IPS-18c (cell line): ENCODE data around the gene GLT8D1.
"Not testable (repeated sequence)": the region's sequence is repeated elsewhere in the genome, so short reads cannot be mapped to it uniquely, and the experiment has no call there.

Source experiments
- H3K4me3 ChIP-seq: 2 replicates; pipeline ENCODE4 v1.7.0; 2013; ENCODE audit warnings: low read depth, mild to moderate bottlenecking, low read length, moderate library complexity; ENCODE audit not compliant: insufficient read depth
- H3K9me3 ChIP-seq: one replicate; pipeline ENCODE4 v1.6.1; 2013; ENCODE audit warnings: mild to moderate bottlenecking, low read length, moderate library complexity; ENCODE audit not compliant: control insufficient read depth, insufficient read depth

The GLT8D1 gene

GRCh38 chr3:52705688-52706686 is at the start of gene GLT8D1, which contains the start of gene SPCS1:
TSS of gene GLT8D1 (minus strand) at chr3:52705791. CDS start at chr3:52700460, 5,331 bp downstream.
TSS of gene SPCS1 (plus strand) at chr3:52706106. CDS start at chr3:52706247, 141 bp downstream.
- no peaks in the 10 kb centered on the region for H3K9me3 ChIP-seq
- peak within 1 kb of the TSS; percentile 98 for H3K4me3 ChIP-seq

- H3K9me3 ChIP-seq, result no peaks in the 10 kb centered on the region
- no peak overlapping the region for H3K4me3 ChIP-seq
These were observed 48.8 kb upstream of the GLT8D1 start for GRCh38 chr3:52754373-52754772.

GRCh38 chr3:52752045-52752660 is 46.6 kb upstream of the GLT8D1 start:
- H3K9me3 ChIP-seq, result no peaks in the 10 kb centered on the region
- no peak overlapping the region for H3K4me3 ChIP-seq

- H3K9me3 ChIP-seq, result no peaks in the 10 kb centered on the region
- H3K4me3 ChIP-seq, result no peak overlapping the region
These were observed 38.1 kb upstream of the GLT8D1 start for GRCh38 chr3:52743721-52744120.

GRCh38 chr3:52743152-52743551 is 37.6 kb upstream of the GLT8D1 start:
- Histone ChIP-seq H3K9me3 (no peaks in the 10 kb centered on the region), H3K4me3 (no peak overlapping the region)

GRCh38 chr3:52742418-52743041 is 36.9 kb upstream of the GLT8D1 start:
- Histone ChIP-seq H3K4me3 (no peak overlapping the region), H3K9me3 (no peaks in the 10 kb centered on the region)

- no peaks in the 10 kb centered on the region for H3K9me3 ChIP-seq
- H3K4me3 ChIP-seq, result no peak overlapping the region
These were observed 34.1 kb upstream of the GLT8D1 start for GRCh38 chr3:52739730-52740129.

GRCh38 chr3:52733256-52733891 is 27.8 kb upstream of the GLT8D1 start:
- no peaks in the 10 kb centered on the region for H3K9me3 ChIP-seq
- no peak overlapping the region for H3K4me3 ChIP-seq

GRCh38 chr3:52731590-52731989 is 26.0 kb upstream of the GLT8D1 start:
- H3K4me3 ChIP-seq, result no peak overlapping the region
- H3K9me3 ChIP-seq, result peaks cover 2% of the 10 kb centered on the region

- peaks cover 2% of the 10 kb centered on the region for H3K9me3 ChIP-seq
These were observed 25.1 kb upstream of the GLT8D1 start for GRCh38 chr3:52730681-52731080.

GRCh38 chr3:52728753-52729152 is 23.2 kb upstream of the GLT8D1 start:
- H3K4me3 ChIP-seq, H3K9me3 ChIP-seq: not testable (repeated sequence)

More at GRCh38 chr3:52730681-52731080, 25.1 kb upstream of the GLT8D1 start:
- H3K4me3 ChIP-seq, result no peak overlapping the region

- Histone ChIP-seq H3K9me3 (peaks cover 2% of the 10 kb centered on the region), H3K4me3 (no peak overlapping the region)
These were observed 18.9 kb upstream of the GLT8D1 start for GRCh38 chr3:52724511-52724910.

GRCh38 chr3:52723935-52724334 is 18.3 kb upstream of the GLT8D1 start:
- peaks cover 2% of the 10 kb centered on the region for H3K9me3 ChIP-seq
- H3K4me3 ChIP-seq, result no peak overlapping the region

- no peak overlapping the region for H3K4me3 ChIP-seq
- no peaks in the 10 kb centered on the region for H3K9me3 ChIP-seq
These were observed 16.9 kb upstream of the GLT8D1 start for GRCh38 chr3:52722491-52722890.

- H3K4me3 ChIP-seq, result no peak overlapping the region
- H3K9me3 ChIP-seq, result no peaks in the 10 kb centered on the region
These were observed 16.1 kb upstream of the GLT8D1 start for GRCh38 chr3:52721730-52722008.

GRCh38 chr3:52721002-52721729 is 15.6 kb upstream of the GLT8D1 start:
- no peaks in the 10 kb centered on the region for H3K9me3 ChIP-seq
- no peak overlapping the region for H3K4me3 ChIP-seq

- H3K9me3 ChIP-seq, result no peaks in the 10 kb centered on the region
- H3K4me3 ChIP-seq, result no peak overlapping the region
These were observed 14.0 kb upstream of the GLT8D1 start for GRCh38 chr3:52719618-52720017.
